GM10266 (cell line): ENCODE results near the gene E2F4.

Experiments
- DNase-seq: peaks from one replicate; pipeline ENCODE4 v3.0.0; 2012; ENCODE audit errors: extremely low spot score
- CTCF ChIP-seq: IDR thresholded peaks from 2 replicates; pipeline ENCODE4 v1.5.1; 2012; ENCODE audit warnings: mild to moderate bottlenecking, low read depth; ENCODE audit not compliant: control insufficient read depth, insufficient read depth; ENCODE audit errors: missing control alignments

Gene E2F4

GRCh38 chr16:67196881-67197280 lies 4.9 kb downstream of the E2F4 start:
- no peak for DNase-seq
- no peak for TF ChIP-seq CTCF

- DNase-seq, result no peak
- TF ChIP-seq CTCF, result no peak
Observed at GRCh38 chr16:67197704-67198103, 5.7 kb downstream of the E2F4 start.

- TF ChIP-seq CTCF, result peak; percentile 30
- DNase-seq, result no peak
Observed at GRCh38 chr16:67198238-67198734, 6.3 kb downstream of the E2F4 start.

- no peak for DNase-seq
- TF ChIP-seq CTCF, result peak; percentile 36
Observed at GRCh38 chr16:67199011-67199807, 7.3 kb downstream of the E2F4 start, which contains the start of gene ELMO3. Gene ELMO3, plus strand, starts transcription at chr16:67199131. Its CDS starts 196 bp downstream, at chr16:67199327.

- no peak for TF ChIP-seq CTCF
- no peak for DNase-seq
Observed at GRCh38 chr16:67199808-67200198, 7.8 kb downstream of the E2F4 start.

- DNase-seq, result no peak
- TF ChIP-seq CTCF, result no peak
Observed at GRCh38 chr16:67200491-67200890, 8.5 kb downstream of the E2F4 start.
